Endothelial cell of umbilical vein (primary cell): ENCODE results near the gene VAV2. TPM values are rescaled to one million over a fixed set of nuclear protein-coding genes. Genes with fewer than 3 reads are reported as not detected.

ENCODE experiments used
- BruUV-seq: library from RNA; stranded (reverse); fragments of 400-500 nt; replicated peaks from 2 replicates; lab custom pipeline; 2021; lab: Mats Ljungman, UMichigan
- CTCF ChIA-PET: fragments of 300-600, 350-600 bp; sonication (Branson Sonifier 250); formaldehyde crosslinking; loops from one replicate; lab custom pipeline; 2021; ENCODE audit warnings: antibody characterized with exemption, inconsistent platforms; lab: Charles Lee
- POLR2A ChIA-PET: fragments of 300-600, 350-600 bp; sonication (Branson Sonifier 250); formaldehyde crosslinking; loops from one replicate; lab custom pipeline; 2021; ENCODE audit warnings: antibody characterized with exemption, inconsistent platforms; lab: Charles Lee
- DNase-seq: peaks from one replicate; pipeline ENCODE4 v3.0.0-alpha.2; 2011; ENCODE audit warnings: low read depth, low spot score
- FAIRE-seq: peaks from 2 replicates; lab custom pipeline; 2011; peaks lifted over from hg19 to GRCh38; lab: Jason Lieb, UNC
- H2AFZ ChIP-seq: 2 replicates; pipeline ENCODE4 v1.6.0; 2012; ENCODE audit warnings: low read depth, low read length, control low read depth, inconsistent platforms
- H3K27ac ChIP-seq: 2 replicates; pipeline ENCODE4 v1.5.1; 2011; ENCODE audit warnings: low read depth, mild to moderate bottlenecking, control low read depth, low read length, moderate library complexity; ENCODE audit not compliant: insufficient read depth
- H3K27me3 ChIP-seq, 2 experiments: 2 replicates each; pipeline versions ENCODE4 v1.6.0 to v1.6.1; 2011; ENCODE audit warnings: low read length in 2 of 2, mixed read lengths in 1 of 2; ENCODE audit not compliant: control insufficient read depth in 2 of 2, insufficient read depth in 2 of 2
- H3K36me3 ChIP-seq, 2 experiments: 2 replicates in 1 of 2; 3 replicates in 1 of 2; pipeline ENCODE4 v1.5.1; 2011; ENCODE audit warnings: low read length in 2 of 2, mild to moderate bottlenecking in 1 of 2, moderate library complexity in 1 of 2; ENCODE audit not compliant: control insufficient read depth in 2 of 2, insufficient read depth in 2 of 2; ENCODE audit errors: extremely low read depth in 1 of 2
- H3K4me1 ChIP-seq: 3 replicates; pipeline ENCODE4 v1.5.1; 2011; ENCODE audit warnings: mild to moderate bottlenecking, low read length; ENCODE audit not compliant: control insufficient read depth, insufficient read depth; ENCODE audit errors: extremely low read depth
- H3K4me2 ChIP-seq: 2 replicates; pipeline ENCODE4 v1.6.1; 2011; ENCODE audit warnings: low read length, control low read depth, mixed read lengths; ENCODE audit not compliant: insufficient read depth
- H3K4me3 ChIP-seq, 3 experiments: fragments of 200-600 bp in 1 of 3; sonication (generic), shearing (Covaris generic) in 1 of 3; replicated peaks in 1 of 3; 2 replicates each; pipeline ENCODE4 v1.5.1; 2011 to 2016; ENCODE audit warnings: control low read depth in 3 of 3, low read length in 3 of 3, mild to moderate bottlenecking in 2 of 3, inconsistent platforms in 1 of 3, low read depth in 1 of 3, moderate library complexity in 1 of 3; ENCODE audit not compliant: insufficient read depth in 1 of 3
- H3K79me2 ChIP-seq: 2 replicates; pipeline ENCODE4 v1.6.0; 2012; ENCODE audit warnings: low read length, inconsistent platforms; ENCODE audit not compliant: control insufficient read depth, insufficient read depth
- H3K9ac ChIP-seq: replicated peaks from 2 replicates; pipeline ENCODE3; 2011; ENCODE audit warnings: low read length, control low read depth; ENCODE audit not compliant: insufficient read depth; ENCODE audit errors: extremely low read depth
- H3K9me1 ChIP-seq: replicated peaks from 3 replicates; pipeline ENCODE4 v1.6.0; 2011; ENCODE audit warnings: mild to moderate bottlenecking, low read length; ENCODE audit not compliant: control insufficient read depth, insufficient read depth; ENCODE audit errors: extremely low read depth
- H3K9me3 ChIP-seq: replicated peaks from 2 replicates; pipeline ENCODE4 v1.5.1; 2012; ENCODE audit warnings: low read length, inconsistent platforms; ENCODE audit not compliant: control insufficient read depth, insufficient read depth
- H4K20me1 ChIP-seq: replicated peaks from 2 replicates; pipeline ENCODE3; 2011; ENCODE audit warnings: mild to moderate bottlenecking, low read length; ENCODE audit not compliant: control insufficient read depth, insufficient read depth; ENCODE audit errors: extremely low read depth
- CTCF ChIP-seq, 2 donors: IDR thresholded peaks; 1 replicate in 1 of 2; 2 replicates in 1 of 2; pipeline ENCODE4 v1.5.1; 2011; ENCODE audit warnings: low read length in 2 of 2, mild to moderate bottlenecking in 2 of 2, moderate library complexity in 2 of 2, control low read depth in 1 of 2, inconsistent platforms in 1 of 2, low read depth in 1 of 2; ENCODE audit not compliant: insufficient read depth in 1 of 2; ENCODE audit errors: extremely low read depth in 1 of 2
- EZH2 ChIP-seq: IDR thresholded peaks from 2 replicates; pipeline ENCODE4 v1.6.1; 2012; ENCODE audit warnings: borderline replicate concordance, low read depth, mild to moderate bottlenecking, moderate library complexity, low read length, inconsistent platforms; ENCODE audit not compliant: severe bottlenecking
- FOS ChIP-seq: IDR thresholded peaks from 2 replicates; pipeline ENCODE4 v1.6.1; 2011; ENCODE audit warnings: mild to moderate bottlenecking, low read length, moderate library complexity, borderline replicate concordance; ENCODE audit not compliant: insufficient read depth
- GATA2 ChIP-seq: IDR thresholded peaks from 2 replicates; pipeline ENCODE4 v1.7.0; 2011; ENCODE audit warnings: low read depth, mild to moderate bottlenecking, moderate library complexity, mixed read lengths, low read length; ENCODE audit not compliant: insufficient read length, insufficient read depth
- JUN ChIP-seq: IDR thresholded peaks from 2 replicates; pipeline ENCODE4 v1.6.1; 2011; ENCODE audit warnings: borderline replicate concordance, low read depth; ENCODE audit not compliant: insufficient read length, insufficient read depth
- MYC ChIP-seq: IDR thresholded peaks from one replicate; pipeline ENCODE4 v1.6.1; 2011; ENCODE audit warnings: mild to moderate bottlenecking, low read depth, low read length
- POLR2A ChIP-seq: IDR thresholded peaks from 2 replicates; pipeline ENCODE4 v1.6.1; 2012; ENCODE audit warnings: low read depth, mild to moderate bottlenecking, control low read depth, low read length
- POLR2AphosphoS5 ChIP-seq: IDR thresholded peaks from 2 replicates; pipeline ENCODE4 v1.6.1; 2012; ENCODE audit warnings: low read depth, mild to moderate bottlenecking, control low read depth, low read length, moderate library complexity; ENCODE audit not compliant: insufficient read depth
- dilution Hi-C: fragments of 300-500 bp; cut with MboI; formaldehyde crosslinking; loops from one replicate; pipeline ENCODE4 v1.15.0; 2019; ENCODE audit warnings: low sequenced_read_pairs; ENCODE audit not compliant: extremely low pct_ligation_motif_present
- intact Hi-C: fragments of 100-400 bp; cut with micrococcal nuclease; formaldehyde crosslinking; loops from one replicate; pipeline ENCODE4 v1.10.0; 2022
- polyA plus RNA-seq, 4 experiments: library from polyadenylated mRNA; depleted of rRNA in 3 of 4; stranded (reverse) in 3 of 4; unstranded in 1 of 4; fragments of >200 nt; gene quantifications; 2 replicates each; pipeline versions ENCODE4 v1.2.1 to v1.2.3, GENCODE V29; 2011 to 2012; ENCODE audit warnings: missing spikeins in 1 of 4
- total RNA-seq: library from RNA; stranded (reverse); gene quantifications from 2 replicates; pipeline ENCODE4 v1.2.3, GENCODE V29; 2021
- TF ChIP-seq, protein P1 (sequence below): IDR thresholded peaks from 2 replicates; pipeline ENCODE4 v1.6.1; 2011; ENCODE audit not compliant: insufficient read depth, insufficient read length

The VAV2 gene
- total and polyA plus RNA-seq, 2 donors (not counting 3 experiments of a cell fraction or from before 2014, with no cell fraction given), result 10.6 to 30.6 TPM

- ChIA-PET CTCF (no interaction called here), POLR2A (no interaction called here)
- Histone ChIP-seq H3K36me3 (no peaks in the 10 kb centered on the region), H4K20me1 (no peaks in the 10 kb centered on the region), H3K27me3 (no peaks in the 10 kb centered on the region), H2AFZ (no peak overlapping the region), H3K27ac (no peak overlapping the region), H3K4me3 (no peak overlapping the region), H3K9me1 (no peaks in the 10 kb centered on the region), H3K4me2 (no peak overlapping the region), H3K4me1 (peaks cover 21% of the 10 kb centered on the region), H3K9me3 (no peaks in the 10 kb centered on the region), H3K9ac (no peak overlapping the region), H3K79me2 (peaks cover 35% of the 10 kb centered on the region)
- intact Hi-C loops, result no loop called here
- TF ChIP-seq POLR2AphosphoS5, result no peak
- no peak for TF ChIP-seq JUN
- no peak for TF ChIP-seq GATA2
- TF ChIP-seq EZH2, result no peak
- no peak for TF ChIP-seq CTCF (IDR thresholded peaks at IDR 0.05; ENCODE audit: extremely low read depth in 1 of 2, insufficient read depth in 1 of 2, low read depth in 1 of 2, low read length in 2 of 2)
- TF ChIP-seq, protein P1, sequence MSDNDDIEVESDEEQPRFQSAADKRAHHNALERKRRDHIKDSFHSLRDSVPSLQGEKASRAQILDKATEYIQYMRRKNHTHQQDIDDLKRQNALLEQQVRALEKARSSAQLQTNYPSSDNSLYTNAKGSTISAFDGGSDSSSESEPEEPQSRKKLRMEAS, result no peak
- TF ChIP-seq FOS, result no peak
- TF ChIP-seq MYC, result no peak
- no peak for TF ChIP-seq POLR2A
- FAIRE-seq (no peak), DNase-seq (no peak)
- dilution Hi-C loops, result no loop called here
- BruUV-seq, result no TSS peak
Observed at GRCh38 chr9:133950629-133951111, 41.5 kb downstream of the VAV2 start.
